Progenitor cell of endocrine pancreas (in vitro differentiated cells): ENCODE results near the gene MFRP. TPM values are rescaled to one million over a fixed set of nuclear protein-coding genes. Genes with fewer than 3 reads are reported as not detected.

Experiments
- DNase-seq: peaks from one replicate; pipeline ENCODE4 v3.0.0; 2021; ENCODE audit warnings: low spot score; ENCODE audit not compliant: unreplicated experiment
- H3K27ac Mint-ChIP-seq: 2 replicates; pipeline ENCODE4 v1.8.0; 2021; ENCODE audit warnings: mild to moderate bottlenecking, moderate library complexity, mixed read lengths
- H3K27me3 Mint-ChIP-seq: 2 replicates; pipeline ENCODE4 v1.8.0; 2021; ENCODE audit warnings: mixed read lengths
- H3K36me3 Mint-ChIP-seq: 2 replicates; pipeline ENCODE4 v1.8.0; 2022; ENCODE audit warnings: mixed read lengths; ENCODE audit not compliant: insufficient read depth
- H3K4me1 Mint-ChIP-seq: 2 replicates; pipeline ENCODE4 v1.8.0; 2021; ENCODE audit warnings: low read depth, mixed read lengths
- H3K4me3 Mint-ChIP-seq: 2 replicates; pipeline ENCODE4 v1.8.0; 2021; ENCODE audit warnings: low read depth, mild to moderate bottlenecking, moderate library complexity, mixed read lengths
- H3K9me3 Mint-ChIP-seq: 2 replicates; pipeline ENCODE4 v1.8.0; 2021; ENCODE audit warnings: low read depth, mixed read lengths
- total RNA-seq: library from RNA; stranded (reverse); gene quantifications from 2 replicates; pipeline ENCODE4 v1.2.1, GENCODE V29; 2021
- TF ChIP-seq, protein P1 (sequence below): fragments of 200-600 bp; sonication (generic); IDR thresholded peaks from one replicate; pipeline ENCODE4 v1.5.0; 2021; ENCODE audit warnings: antibody characterized with exemption, mild to moderate bottlenecking; ENCODE audit not compliant: unreplicated experiment

MFRP gene
- total RNA-seq, 1 donor from 2014 or later, result not detected

GRCh38 chr11:119332111-119332765 lies 14.3 kb downstream of the MFRP start:
- peaks cover 3% of the 10 kb centered on the region for H3K27me3 Mint-ChIP-seq
- peaks cover 7% of the 10 kb centered on the region for H3K4me1 Mint-ChIP-seq
- no peak overlapping the region for H3K4me3 Mint-ChIP-seq
- peak overlapping the region; percentile 53 for H3K27ac Mint-ChIP-seq
- DNase-seq, result no peak
- TF ChIP-seq, protein P1, sequence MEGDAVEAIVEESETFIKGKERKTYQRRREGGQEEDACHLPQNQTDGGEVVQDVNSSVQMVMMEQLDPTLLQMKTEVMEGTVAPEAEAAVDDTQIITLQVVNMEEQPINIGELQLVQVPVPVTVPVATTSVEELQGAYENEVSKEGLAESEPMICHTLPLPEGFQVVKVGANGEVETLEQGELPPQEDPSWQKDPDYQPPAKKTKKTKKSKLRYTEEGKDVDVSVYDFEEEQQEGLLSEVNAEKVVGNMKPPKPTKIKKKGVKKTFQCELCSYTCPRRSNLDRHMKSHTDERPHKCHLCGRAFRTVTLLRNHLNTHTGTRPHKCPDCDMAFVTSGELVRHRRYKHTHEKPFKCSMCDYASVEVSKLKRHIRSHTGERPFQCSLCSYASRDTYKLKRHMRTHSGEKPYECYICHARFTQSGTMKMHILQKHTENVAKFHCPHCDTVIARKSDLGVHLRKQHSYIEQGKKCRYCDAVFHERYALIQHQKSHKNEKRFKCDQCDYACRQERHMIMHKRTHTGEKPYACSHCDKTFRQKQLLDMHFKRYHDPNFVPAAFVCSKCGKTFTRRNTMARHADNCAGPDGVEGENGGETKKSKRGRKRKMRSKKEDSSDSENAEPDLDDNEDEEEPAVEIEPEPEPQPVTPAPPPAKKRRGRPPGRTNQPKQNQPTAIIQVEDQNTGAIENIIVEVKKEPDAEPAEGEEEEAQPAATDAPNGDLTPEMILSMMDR, result no peak
- H3K36me3 Mint-ChIP-seq, result peaks cover 3% of the 10 kb centered on the region
- no peaks in the 10 kb centered on the region for H3K9me3 Mint-ChIP-seq

GRCh38 chr11:119330237-119330636 lies 16.3 kb downstream of the MFRP start:
- Mint-ChIP-seq H3K4me3 (no peak overlapping the region), H3K4me1 (peaks cover 4% of the 10 kb centered on the region), H3K36me3 (no peaks in the 10 kb centered on the region), H3K27ac (no peak overlapping the region), H3K9me3 (no peaks in the 10 kb centered on the region), H3K27me3 (peaks cover 3% of the 10 kb centered on the region)
- DNase-seq, result no peak
- TF ChIP-seq, protein P1, result no peak

DNA sequence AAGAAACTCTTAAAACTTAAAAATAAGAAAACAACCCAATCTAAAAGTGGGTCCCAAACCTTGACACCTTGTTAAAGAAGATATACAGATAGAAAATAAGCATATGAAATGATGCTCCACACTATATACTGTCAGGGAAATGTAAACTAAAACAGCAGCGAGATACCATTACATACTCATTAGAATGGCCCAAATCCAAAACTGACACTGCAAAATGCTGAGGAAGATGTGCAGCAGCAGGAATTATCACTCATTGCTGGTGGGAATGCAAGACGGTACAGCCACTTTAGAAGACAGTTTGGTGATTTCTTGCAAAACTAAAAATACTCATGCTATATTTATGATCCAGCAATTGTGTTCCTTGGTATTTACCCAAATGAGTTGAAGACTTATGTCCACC lies 17.2 kb downstream of the MFRP start:
- H3K4me3 Mint-ChIP-seq, result no peak overlapping the region
- H3K27ac Mint-ChIP-seq, result no peak overlapping the region
- TF ChIP-seq, protein P1, result no peak
- no peaks in the 10 kb centered on the region for H3K9me3 Mint-ChIP-seq
- no peaks in the 10 kb centered on the region for H3K36me3 Mint-ChIP-seq
- H3K27me3 Mint-ChIP-seq, result peaks cover 3% of the 10 kb centered on the region
- H3K4me1 Mint-ChIP-seq, result no peaks in the 10 kb centered on the region
- DNase-seq, result no peak

- Mint-ChIP-seq H3K4me1 (peaks cover 7% of the 10 kb centered on the region), H3K27ac (no peak overlapping the region), H3K36me3 (no peaks in the 10 kb centered on the region), H3K27me3 (peaks cover 21% of the 10 kb centered on the region), H3K4me3 (no peak overlapping the region), H3K9me3 (no peaks in the 10 kb centered on the region)
- DNase-seq, result no peak
- TF ChIP-seq, protein P1, result no peak
These were observed 22.3 kb downstream of the MFRP start for GRCh38 chr11:119324189-119324588.

DNA sequence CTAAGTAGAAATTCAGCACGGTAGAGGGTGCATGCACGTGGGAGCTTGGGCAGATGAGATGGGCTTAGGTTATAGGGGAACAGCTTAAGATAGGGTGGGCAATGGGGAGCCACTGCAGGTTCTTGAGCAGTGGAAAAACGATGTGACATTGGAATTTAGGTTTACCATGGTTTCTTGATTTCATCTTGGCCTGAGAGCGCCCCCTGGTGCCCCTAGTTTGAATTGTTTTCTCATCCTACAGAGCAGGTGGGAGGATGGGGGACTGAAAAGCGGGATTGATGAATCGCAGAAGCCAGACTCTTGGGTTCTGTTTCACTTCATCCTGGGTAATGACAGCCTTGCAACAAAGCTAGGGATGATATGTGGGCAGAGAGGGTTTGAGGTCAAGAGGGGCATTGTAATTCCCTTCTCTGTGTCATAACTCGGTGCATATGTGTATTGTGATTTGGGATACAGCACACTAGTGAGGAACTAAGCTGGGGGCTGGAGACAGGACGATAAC lies 22.9 kb downstream of the MFRP start:
- TF ChIP-seq, protein P1, result peak; percentile 79
- Mint-ChIP-seq H3K9me3 (no peaks in the 10 kb centered on the region), H3K4me1 (peaks cover 11% of the 10 kb centered on the region), H3K36me3 (no peaks in the 10 kb centered on the region), H3K4me3 (no peak overlapping the region), H3K27me3 (peaks cover 27% of the 10 kb centered on the region), H3K27ac (no peak overlapping the region)
- peak; percentile 60 for DNase-seq
